ENCODE measurements around the gene FAS.
"Not testable (repeated sequence)": the region's sequence is repeated elsewhere in the genome, so short reads cannot be mapped to it uniquely, and the experiment has no call there.

Gene FAS

DNA sequence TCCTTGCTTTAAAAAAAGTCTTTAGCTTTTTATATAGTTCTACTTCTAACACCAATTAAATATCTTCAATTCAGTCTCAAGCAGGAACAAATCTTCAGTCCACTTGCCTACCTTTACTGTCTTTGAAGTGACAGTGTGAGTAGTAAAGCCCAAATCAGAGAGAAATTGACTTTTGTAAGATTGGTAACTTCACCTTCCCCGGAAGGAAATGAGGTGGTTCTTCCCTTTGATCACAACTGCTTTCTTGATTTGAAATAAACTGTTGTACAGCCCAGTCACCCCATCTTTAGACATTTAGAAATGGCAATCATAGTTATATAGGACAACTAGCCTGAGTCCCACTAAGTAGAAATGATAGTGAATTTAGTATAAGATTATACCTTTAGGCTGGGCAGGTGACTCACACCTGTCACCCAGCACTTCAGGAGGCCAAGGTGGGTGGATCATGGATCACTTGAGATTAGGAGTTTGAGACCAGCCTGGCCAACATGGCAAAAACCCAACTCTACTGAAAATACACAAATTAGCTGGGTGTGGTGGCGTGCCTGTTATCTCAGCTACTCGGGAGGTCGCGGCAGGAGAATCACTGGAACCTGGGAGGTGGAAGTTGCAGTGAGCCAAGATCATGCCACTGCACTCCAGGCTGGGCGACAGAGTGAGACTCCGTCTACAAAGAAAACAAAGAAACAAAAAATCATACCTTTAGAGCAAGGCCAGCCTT is 4.7 kb downstream of the FAS start:
- DNase-seq: peak in 1 of 2 donors; percentile 78

GRCh38 chr10:88996927-88997326 is 6.3 kb downstream of the FAS start:
- DNase-seq: peak in 1 of 2 donors; percentile 60

GRCh38 chr10:88999625-89000024 is 9.0 kb downstream of the FAS start:
- peak in 1 of 2 donors; percentile 72 for DNase-seq

GRCh38 chr10:89001024-89001728 is 10.6 kb downstream of the FAS start:
- peak in 1 of 2 donors; percentile 70 for DNase-seq

- DNase-seq: peak in 1 of 2 donors; percentile 60
Measured at GRCh38 chr10:89001729-89002072, 11.1 kb downstream of the FAS start.

DNA sequence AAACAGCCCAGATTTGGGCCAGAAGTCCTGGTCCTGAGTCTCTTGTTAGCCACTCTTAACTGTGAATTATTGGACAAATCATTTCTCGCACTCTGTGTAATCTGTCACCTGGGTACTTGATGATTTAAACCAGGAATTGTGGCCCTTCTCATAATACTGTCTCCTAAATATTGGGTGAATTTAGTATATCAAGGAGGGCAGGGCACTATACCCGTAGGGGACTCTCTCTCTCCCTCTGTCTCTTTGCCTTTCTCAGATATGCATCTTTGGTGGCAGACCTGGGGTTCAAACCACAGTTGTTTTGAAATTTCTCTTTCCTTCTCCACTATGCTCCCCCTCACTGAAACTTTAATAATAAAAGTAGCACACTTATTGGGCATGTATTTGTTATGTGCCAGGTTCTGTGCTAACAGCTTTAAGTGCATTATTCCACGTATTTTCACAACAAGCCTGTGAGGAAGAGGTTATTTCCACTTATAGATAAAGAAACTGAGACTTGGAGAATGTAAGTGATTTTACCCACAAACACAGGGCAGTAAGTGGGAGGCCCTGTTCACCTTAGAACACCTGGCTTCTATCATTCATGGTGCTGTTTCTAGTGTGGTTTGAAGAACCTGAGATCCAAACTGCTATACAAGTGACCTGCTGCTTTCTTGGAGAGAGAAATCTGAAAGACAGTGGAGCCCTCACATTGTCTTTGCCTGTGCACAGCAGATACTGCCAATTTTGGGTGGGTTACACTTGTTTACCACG is 11.8 kb downstream of the FAS start:
- DNase-seq: peak in 1 of 2 donors; percentile 41

GRCh38 chr10:89003344-89003743 is 12.7 kb downstream of the FAS start:
- peak in 1 of 2 donors; percentile 41 for DNase-seq

- DNase-seq: no peak
Measured at GRCh38 chr10:89007129-89007893, 16.7 kb downstream of the FAS start.

GRCh38 chr10:89018700-89019346 is 28.2 kb downstream of the FAS start:
- DNase-seq: not testable (repeated sequence)

DNA sequence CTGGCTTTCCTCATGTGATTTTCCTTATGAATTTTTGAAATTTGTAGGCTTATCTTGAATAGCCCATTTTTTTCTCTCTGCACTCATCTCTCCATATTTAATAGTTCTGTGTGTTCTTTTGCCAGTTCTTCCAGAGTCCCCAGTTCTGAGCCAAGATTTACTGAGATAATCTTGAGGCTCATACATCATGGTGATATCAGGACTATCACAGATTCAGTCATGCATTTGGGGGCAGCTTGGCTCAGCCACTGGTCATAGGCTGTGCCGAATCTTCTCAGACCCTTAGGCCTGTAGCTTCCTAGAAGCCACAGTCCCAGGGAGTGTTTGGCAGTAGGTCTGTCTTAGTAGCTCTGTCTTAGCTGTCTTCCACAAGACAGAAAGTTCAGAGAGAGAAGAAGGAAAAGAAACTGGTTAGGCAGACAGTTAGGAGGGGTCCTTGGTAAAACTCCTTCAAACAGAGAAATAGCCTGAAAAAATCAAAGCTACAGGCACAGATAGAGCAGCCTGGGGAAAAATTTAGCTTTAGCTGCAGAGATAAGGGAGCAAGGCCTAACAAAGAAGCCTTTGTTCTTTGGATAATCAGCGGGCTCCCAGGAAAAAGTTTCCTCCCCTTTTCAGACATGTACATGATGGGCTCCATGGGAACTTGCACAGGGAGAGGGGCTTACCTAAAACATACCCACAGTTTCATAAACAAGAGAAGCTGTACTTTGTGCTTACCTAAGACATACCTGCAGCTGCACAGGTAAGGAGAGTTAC is 29.1 kb downstream of the FAS start:
- DNase-seq: no peak

GRCh38 chr10:89021526-89021925 is 30.9 kb downstream of the FAS start:
- not testable (repeated sequence) for DNase-seq

DNA sequence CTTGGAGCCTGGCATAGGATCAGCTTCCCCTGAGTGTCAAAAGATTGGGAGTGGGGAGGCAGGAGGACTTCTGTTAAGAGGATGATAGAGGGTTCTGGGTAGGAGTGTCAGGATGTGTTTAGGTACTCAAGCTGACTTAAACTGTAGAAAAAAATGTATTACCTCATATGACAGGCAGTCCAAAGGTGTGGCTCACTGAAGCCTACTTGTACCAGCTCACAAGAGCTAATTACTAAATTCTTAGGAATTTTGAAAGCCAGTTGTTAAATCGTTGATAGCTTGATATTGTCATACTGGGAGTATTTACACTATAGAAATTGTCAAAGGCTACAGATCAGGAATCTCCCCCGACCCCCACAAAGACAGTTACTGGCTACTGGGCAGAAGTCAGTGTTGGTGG is 32.1 kb downstream of the FAS start:
- no peak for DNase-seq

- DNase-seq: no peak
Measured at GRCh38 chr10:89025453-89025852, 34.9 kb downstream of the FAS start.

DNA sequence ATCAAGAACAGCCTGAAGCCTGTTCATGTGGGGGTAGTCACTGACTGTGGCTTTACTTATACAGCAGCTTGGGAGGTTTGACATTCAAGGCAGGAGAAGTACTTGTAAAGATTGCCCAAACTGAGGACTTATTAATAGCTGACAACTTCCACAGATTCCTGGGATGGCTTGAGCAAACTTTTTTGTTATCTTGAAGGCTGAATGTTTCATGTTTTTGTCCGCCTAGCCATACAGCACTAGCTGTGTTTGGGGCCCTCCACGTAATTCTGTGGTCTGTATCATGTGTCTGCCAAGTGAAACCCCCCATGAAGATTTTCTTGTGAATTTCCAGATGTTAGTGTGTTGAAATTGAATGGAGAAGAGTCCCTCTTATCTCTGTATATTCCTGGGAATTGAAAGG is 38.6 kb downstream of the FAS start:
- no peak for DNase-seq

DNA sequence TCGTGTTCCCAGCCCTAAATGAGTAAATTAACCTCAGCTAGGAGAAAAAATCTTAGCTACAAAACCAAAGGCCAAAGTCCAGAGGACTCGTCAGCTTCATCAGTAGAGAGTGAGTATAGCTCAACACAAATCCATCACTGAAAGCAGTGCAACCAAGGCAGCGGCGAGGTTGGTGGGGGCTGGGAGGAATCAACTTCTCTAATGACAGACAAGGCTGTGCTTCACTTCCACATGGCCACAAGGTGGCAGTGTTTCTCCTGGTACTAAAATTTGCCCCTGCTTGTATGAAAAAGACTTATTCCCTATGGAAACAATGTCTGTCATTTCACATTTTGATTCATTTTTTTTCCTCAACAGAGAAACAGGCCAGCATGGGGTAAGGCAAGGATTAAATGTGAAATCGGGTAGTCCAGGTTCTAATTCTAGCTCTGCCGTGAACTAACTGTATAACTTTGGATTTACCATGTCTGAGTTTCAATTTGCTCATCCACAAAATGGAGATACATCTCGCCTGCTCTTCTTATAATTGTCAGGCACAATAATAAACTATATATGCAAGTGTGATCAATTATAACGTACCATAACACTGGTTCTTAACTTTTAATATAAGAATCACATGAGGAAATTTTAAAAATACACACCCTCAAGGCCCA is 39.3 kb downstream of the FAS start:
- peak; percentile 67 to 70 for DNase-seq

- no peak for DNase-seq
Measured at GRCh38 chr10:89030791-89031190, 40.2 kb downstream of the FAS start.

DNA sequence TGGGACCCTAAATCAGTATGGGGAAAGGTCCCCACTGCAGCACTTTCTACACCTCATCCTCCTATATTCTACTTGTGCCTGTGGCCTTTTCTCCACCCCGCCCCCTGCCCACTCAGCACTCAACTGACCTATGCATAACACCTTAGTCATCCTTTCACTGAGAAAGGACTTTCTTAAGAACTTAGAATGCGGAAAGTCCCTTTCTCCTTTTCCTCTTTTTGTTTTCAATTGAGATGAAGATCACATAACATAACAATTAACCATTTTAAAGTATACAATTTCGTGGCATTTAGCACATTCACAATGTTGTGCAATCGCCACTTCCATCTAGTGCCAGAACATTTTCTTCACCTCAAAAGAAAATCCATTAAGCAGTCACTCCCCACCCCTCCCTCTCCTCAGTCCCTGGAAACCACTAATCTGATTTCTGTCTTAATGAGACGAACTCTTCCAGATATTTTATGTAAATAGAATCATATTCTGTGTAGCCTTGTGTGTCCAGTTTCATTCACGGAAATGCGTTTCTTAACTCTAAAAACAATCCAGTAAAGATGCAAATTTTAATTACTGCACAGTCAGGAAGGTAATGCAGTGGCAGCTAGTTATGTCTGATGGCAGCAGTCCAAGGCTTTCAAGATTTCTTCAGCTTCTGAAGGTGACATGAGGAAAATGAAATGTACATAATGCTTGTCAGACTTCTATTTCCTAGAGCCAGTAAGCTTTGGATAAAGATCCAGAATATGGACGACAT is 41.7 kb downstream of the FAS start:
- DNase-seq: peak; percentile 10 to 63

GRCh38 chr10:89035461-89035860 is 44.9 kb downstream of the FAS start:
- DNase-seq: no peak

GRCh38 chr10:89037096-89037495 is 46.5 kb downstream of the FAS start:
- no peak for DNase-seq

GRCh38 chr10:89042562-89042961 is 52.0 kb downstream of the FAS start:
- no peak for DNase-seq

Measured in CD4-positive, alpha-beta T cell treated with Interleukin-4 for 1 hour (primary cell).